GM12873 (cell line): Measurements from ENCODE around the gene TRIM14.
A peak's percentile ranks its signal among the peaks of the same experiment; 100 is the strongest.

Experiments
- TF ChIP-seq, protein P1 (sequence below): IDR thresholded peaks from 2 replicates; pipeline ENCODE4 v1.5.1; 2012; ENCODE audit warnings: low read depth, mild to moderate bottlenecking, moderate library complexity, low read length, control low read depth; ENCODE audit not compliant: insufficient read depth; ENCODE audit errors: missing control alignments

Gene TRIM14

GRCh38 chr9:98040212-98040611 lies 78.8 kb downstream of the TRIM14 start:
- TF ChIP-seq, protein P1, sequence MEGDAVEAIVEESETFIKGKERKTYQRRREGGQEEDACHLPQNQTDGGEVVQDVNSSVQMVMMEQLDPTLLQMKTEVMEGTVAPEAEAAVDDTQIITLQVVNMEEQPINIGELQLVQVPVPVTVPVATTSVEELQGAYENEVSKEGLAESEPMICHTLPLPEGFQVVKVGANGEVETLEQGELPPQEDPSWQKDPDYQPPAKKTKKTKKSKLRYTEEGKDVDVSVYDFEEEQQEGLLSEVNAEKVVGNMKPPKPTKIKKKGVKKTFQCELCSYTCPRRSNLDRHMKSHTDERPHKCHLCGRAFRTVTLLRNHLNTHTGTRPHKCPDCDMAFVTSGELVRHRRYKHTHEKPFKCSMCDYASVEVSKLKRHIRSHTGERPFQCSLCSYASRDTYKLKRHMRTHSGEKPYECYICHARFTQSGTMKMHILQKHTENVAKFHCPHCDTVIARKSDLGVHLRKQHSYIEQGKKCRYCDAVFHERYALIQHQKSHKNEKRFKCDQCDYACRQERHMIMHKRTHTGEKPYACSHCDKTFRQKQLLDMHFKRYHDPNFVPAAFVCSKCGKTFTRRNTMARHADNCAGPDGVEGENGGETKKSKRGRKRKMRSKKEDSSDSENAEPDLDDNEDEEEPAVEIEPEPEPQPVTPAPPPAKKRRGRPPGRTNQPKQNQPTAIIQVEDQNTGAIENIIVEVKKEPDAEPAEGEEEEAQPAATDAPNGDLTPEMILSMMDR = no peak

DNA sequence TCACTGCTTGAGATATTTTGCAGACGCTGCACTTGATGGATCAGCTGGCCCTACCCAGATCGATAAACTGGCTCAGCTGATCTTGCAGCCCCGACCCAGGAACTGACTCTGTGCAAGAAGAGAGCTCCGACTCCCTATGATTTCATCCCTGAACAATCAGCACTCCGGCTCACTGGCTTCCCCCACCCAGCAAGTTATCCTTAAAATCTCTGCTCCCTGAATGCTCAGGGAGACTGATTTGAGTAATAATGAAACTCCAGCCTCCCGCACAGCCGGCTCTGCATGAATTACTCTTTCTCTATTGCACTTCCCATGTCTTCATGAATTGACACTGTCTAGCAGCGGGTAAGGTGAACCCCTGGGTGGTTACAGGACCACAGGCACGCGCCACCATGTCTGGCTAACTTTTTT lies 79.4 kb downstream of the TRIM14 start:
- TF ChIP-seq, protein P1 = no peak

DNA sequence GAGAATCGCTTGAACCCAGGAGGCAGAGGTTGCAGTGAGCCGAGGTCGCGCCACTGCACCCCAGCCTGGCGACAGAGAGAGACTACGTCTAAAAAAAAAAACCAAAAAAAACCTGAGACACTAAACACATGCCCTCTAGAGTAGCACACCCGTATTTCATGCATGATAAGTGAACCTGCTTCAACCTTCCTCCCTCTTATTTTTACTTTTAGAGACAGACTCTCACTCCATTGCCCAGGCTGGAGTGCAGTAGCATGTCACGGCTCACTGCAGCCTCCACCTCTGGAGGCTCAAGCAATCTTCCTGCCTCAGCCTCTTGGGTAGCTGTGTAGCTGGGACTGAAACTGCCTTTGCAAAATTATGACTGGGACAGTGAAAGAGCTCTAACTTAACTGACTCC lies 80.1 kb downstream of the TRIM14 start:
- TF ChIP-seq, protein P1 = peak; percentile 44

DNA sequence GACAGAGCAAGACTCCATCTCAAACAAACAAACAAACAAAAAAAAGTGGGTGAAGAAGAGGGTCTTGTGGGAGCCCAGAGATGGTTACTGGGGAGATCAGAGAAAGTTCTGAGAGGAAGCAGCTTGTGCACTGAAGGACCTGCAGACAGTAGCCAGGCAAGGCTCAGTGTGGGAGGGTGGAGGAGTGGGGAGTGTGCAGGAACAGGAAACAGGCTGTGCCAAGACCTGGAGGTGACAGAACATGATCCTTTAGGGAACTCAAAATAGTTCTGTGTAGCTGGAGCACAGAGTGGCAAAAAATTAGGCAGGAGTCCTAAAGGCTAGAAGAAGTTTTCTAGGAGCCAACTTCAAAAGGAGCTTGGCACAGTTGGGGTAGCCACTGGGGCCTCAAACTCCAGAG lies 81.7 kb downstream of the TRIM14 start:
- TF ChIP-seq, protein P1 = no peak

DNA sequence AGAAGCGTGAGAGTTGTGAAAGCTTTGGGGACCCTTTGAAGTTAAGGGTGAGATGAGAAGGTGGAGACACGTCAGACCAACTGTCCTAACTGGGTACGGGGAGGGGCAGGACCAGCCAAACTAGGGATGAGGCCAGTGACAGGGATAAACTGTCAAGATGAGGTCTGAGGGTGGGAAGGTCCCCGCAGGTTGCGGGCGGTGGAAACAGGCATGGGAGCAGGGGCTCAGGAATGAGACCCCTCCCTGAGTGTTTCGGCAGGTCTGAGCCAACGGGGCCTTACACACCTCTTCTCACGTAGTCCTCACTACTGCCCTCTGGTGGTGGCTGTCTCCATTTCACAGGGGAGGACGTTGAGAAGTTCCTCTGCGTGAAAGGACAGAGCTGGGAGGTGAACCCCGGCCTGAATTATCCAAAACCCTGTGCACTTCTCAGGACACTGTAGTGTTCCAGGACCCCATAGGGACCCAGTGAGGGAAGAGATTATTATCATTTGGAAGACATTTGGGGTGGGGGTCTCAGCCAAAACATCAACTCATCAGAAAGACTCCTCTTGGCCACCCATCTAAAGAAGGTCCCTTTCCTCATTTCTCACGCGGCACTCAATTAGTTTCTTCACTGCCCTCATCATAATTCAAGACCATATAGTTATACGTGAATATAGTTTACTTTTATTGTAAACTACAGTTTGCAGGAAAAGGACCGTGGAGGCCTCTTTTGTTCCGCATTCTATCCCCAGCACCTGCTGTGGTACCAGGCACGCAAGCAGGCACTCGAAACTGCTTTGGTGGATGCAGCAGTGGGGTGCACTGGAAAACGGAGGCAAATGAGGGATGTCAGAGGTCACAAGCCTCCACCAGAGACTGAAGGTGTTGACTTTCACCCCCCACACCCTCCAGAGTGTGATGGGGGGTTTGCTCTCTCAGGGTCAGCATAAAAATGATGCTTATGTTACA lies 84.2 kb downstream of the TRIM14 start:
- TF ChIP-seq, protein P1 = peak; percentile 92

DNA sequence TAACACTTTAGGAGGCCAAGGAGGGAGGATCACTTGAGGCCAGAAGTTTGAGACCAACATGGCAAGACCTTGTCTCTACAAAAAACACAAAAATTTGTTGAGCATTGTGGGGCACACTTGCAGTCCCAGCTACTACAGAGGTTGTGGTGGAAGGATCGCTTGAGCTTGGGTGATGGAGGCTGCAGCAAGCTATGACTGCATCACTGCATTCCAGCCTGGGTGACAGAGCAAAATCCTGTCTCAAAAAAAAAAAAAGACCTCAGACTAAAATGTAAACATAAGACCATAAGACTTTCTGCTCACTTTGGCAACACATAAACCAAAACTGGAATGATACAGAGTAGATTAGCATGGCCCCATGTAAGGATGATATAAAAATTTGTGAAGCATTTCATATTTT lies 87.1 kb downstream of the TRIM14 start:
- TF ChIP-seq, protein P1 = no peak

DNA sequence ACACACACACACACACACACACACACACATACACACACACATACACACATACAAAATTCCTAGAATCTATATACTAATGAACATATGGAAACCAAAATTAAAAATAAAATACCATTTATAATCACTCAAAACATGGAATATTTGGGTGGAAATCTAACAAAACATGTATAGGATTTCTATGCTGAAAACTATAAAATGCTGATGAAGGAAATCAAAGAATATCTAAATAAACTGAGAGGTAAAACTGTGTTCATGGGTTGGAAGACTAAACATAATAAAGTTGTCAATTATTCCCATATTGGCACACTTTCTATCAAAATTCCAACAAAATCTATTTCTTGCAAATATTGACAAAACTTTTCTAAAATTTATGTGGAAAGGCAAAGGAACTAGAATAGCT lies 87.9 kb downstream of the TRIM14 start:
- TF ChIP-seq, protein P1 = no peak
